ENCODE measurements around the gene CPVL. TPM values are rescaled to one million over a fixed set of nuclear protein-coding genes. Genes with fewer than 3 reads are reported as not detected.
A peak's percentile ranks its signal among the peaks of the same experiment; 100 is the strongest.
"Not testable (repeated sequence)": the region's sequence is repeated elsewhere in the genome, so short reads cannot be mapped to it uniquely, and the experiment has no call there.

The CPVL gene
- total RNA-seq, 1 donor: 0.36 TPM

DNA sequence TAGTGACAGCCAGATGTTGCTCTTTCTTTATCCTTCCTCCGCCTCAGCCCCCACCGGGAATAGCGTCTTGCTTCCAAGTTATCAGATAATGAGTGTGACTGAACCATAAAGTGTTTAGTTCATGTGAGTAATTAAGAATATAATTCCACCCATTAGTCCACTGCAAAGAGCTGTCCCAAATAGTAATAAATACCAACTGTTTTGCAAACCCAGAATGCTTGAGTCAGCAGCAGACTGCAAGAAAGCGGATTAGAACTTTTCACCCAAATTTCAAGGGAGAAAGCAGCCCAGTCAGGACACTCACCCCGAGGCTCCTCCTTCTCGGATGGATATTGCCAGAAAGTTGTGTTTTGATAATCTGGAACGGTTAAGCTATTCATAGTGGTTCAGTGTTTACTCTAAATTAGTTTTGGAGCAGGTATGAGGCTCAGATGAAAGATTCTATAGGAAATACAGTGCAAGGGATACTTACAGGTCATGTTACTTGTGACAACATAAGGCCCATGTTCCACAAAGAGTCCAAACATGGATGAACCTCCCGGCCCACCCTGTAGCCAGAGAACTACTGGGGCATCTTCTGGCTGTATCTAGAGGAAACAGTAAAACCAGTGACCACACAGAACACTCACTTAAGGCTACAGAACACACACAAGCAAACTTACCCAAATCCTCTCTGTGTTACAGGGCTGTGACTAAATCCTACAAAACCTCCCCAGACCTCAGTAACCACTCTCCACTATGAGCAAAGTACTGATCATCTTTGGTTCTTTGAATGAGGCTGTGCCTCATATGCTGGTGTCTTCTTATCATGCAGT is 50.5 kb downstream of the CPVL start:
- peak; percentile 64 for DNase-seq (ENCODE audit: insufficient read length, low spot score, missing footprints)
- Histone ChIP-seq H3K4me2 (ENCODE audit: insufficient read depth, low read length) (no peak overlapping the region), H4K20me1 (ENCODE audit: insufficient read depth, low read length) (no peaks in the 10 kb centered on the region), H3K79me2 (ENCODE audit: insufficient read depth, low read length) (no peaks in the 10 kb centered on the region), H2AFZ (ENCODE audit: low read length) (no peak overlapping the region), H3K4me3 (ENCODE audit: insufficient read depth, low read length) (no peak overlapping the region), H3K4me1 (ENCODE audit: insufficient read depth, low read length) (no peaks in the 10 kb centered on the region), H3K27me3 (ENCODE audit: insufficient read depth, low read length) (peaks cover 6% of the 10 kb centered on the region), H3K36me3 (ENCODE audit: insufficient read depth, low read length) (no peaks in the 10 kb centered on the region), H3K27ac (ENCODE audit: low read depth, low read length) (no peak overlapping the region), H3K9me3 (ENCODE audit: low read depth, low read length) (no peaks in the 10 kb centered on the region)
- no peak for TF ChIP-seq CTCF (IDR thresholded peaks at IDR 0.05; ENCODE audit: extremely low read depth, low read depth, low read length)

DNA sequence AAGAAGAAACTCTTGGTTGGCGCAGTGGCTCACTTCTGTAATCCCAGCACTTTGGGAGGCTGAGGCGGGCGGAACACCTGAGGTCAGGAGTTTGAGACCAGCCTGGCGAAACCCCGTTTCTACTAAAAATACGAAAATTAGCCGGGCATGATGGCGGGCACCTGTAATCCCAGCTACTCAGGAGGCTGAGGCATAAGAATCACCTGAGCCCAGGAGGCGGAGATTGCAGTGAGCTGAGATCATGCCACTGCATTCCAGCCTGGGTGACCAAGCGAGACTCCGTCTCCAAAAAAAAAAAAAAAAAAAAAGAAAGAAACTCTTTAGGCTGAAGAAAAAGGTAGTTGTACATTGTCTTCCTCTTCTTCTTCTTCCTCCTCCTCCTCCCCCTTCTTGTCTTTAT is 53.2 kb downstream of the CPVL start:
- not testable (repeated sequence) for H3K79me2 ChIP-seq (ENCODE audit: insufficient read depth, low read length); H2AFZ ChIP-seq (ENCODE audit: low read length); H3K36me3 ChIP-seq (ENCODE audit: insufficient read depth, low read length); H4K20me1 ChIP-seq (ENCODE audit: insufficient read depth, low read length); H3K9me3 ChIP-seq (ENCODE audit: low read depth, low read length); H3K4me2 ChIP-seq (ENCODE audit: insufficient read depth, low read length); H3K4me3 ChIP-seq (ENCODE audit: insufficient read depth, low read length); H3K27me3 ChIP-seq (ENCODE audit: insufficient read depth, low read length); DNase-seq (ENCODE audit: insufficient read length, low spot score, missing footprints); H3K27ac ChIP-seq (ENCODE audit: low read depth, low read length); H3K4me1 ChIP-seq (ENCODE audit: insufficient read depth, low read length)

DNA sequence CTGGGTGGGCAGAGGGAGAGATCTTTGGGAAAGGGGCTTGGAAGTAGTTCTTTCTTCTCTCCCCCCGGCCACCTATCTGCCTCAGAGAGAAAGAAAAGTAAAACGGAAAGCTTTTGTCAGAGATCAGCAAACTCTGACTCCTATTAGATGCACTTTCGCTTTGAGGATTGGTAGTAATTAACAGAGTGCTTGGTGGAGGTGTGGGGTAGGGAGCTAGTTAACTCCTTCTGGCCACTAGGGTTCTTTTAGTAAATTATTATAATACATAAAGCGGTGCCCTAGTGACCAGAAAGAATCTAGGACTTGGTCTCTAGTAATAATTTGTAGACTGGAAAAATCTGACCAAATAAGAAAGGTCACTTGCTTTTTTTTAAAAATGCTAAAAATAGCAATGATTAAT is 54.6 kb downstream of the CPVL start:
- Histone ChIP-seq H2AFZ (ENCODE audit: low read length) (peak overlapping the region; percentile 11), H3K27me3 (ENCODE audit: insufficient read depth, low read length) (peaks cover 6% of the 10 kb centered on the region), H3K9me3 (ENCODE audit: low read depth, low read length) (no peaks in the 10 kb centered on the region), H3K36me3 (ENCODE audit: insufficient read depth, low read length) (no peaks in the 10 kb centered on the region), H3K79me2 (ENCODE audit: insufficient read depth, low read length) (no peaks in the 10 kb centered on the region), H3K27ac (ENCODE audit: low read depth, low read length) (no peak overlapping the region), H3K4me1 (ENCODE audit: insufficient read depth, low read length) (no peaks in the 10 kb centered on the region), H3K4me2 (ENCODE audit: insufficient read depth, low read length) (peak overlapping the region; percentile 61), H3K4me3 (ENCODE audit: insufficient read depth, low read length) (peak overlapping the region; percentile 53), H4K20me1 (ENCODE audit: insufficient read depth, low read length) (no peaks in the 10 kb centered on the region)
- peak; percentile 13 for TF ChIP-seq CTCF (IDR thresholded peaks at IDR 0.05; ENCODE audit: extremely low read depth, low read depth, low read length)
- DNase-seq (ENCODE audit: insufficient read length, low spot score, missing footprints): no peak

GRCh38 chr7:29090836-29091601 is 55.3 kb downstream of the CPVL start:
- Histone ChIP-seq H3K4me1 (ENCODE audit: insufficient read depth, low read length) (no peaks in the 10 kb centered on the region), H3K9me3 (ENCODE audit: low read depth, low read length) (no peaks in the 10 kb centered on the region), H3K4me3 (ENCODE audit: insufficient read depth, low read length) (peak overlapping the region; percentile 53), H3K27me3 (ENCODE audit: insufficient read depth, low read length) (peaks cover 6% of the 10 kb centered on the region), H3K79me2 (ENCODE audit: insufficient read depth, low read length) (no peaks in the 10 kb centered on the region), H2AFZ (ENCODE audit: low read length) (peak overlapping the region; percentile 11), H3K36me3 (ENCODE audit: insufficient read depth, low read length) (no peaks in the 10 kb centered on the region), H3K27ac (ENCODE audit: low read depth, low read length) (no peak overlapping the region), H4K20me1 (ENCODE audit: insufficient read depth, low read length) (no peaks in the 10 kb centered on the region), H3K4me2 (ENCODE audit: insufficient read depth, low read length) (peak overlapping the region; percentile 61)
- no peak for TF ChIP-seq CTCF (IDR thresholded peaks at IDR 0.05; ENCODE audit: extremely low read depth, low read depth, low read length)
- peak; percentile 42 for DNase-seq (ENCODE audit: insufficient read length, low spot score, missing footprints)

Measured in osteoblast (primary cell).